ENCODE results near the gene COLGALT1.

The COLGALT1 gene

GRCh38 chr19:17598953-17599352 lies 43.5 kb downstream of the COLGALT1 start:
- no peak for DNase-seq (ENCODE audit: low read depth in 2 of 2)

- DNase-seq (ENCODE audit: low read depth in 2 of 2), result peak; percentile 16 to 27
These were observed 44.3 kb downstream of the COLGALT1 start for GRCh38 chr19:17599780-17600179.

- no peak for DNase-seq (ENCODE audit: low read depth in 2 of 2)
These were observed 46.2 kb downstream of the COLGALT1 start for GRCh38 chr19:17601683-17602082.

GRCh38 chr19:17602217-17602616 lies 46.8 kb downstream of the COLGALT1 start:
- DNase-seq (ENCODE audit: low read depth in 2 of 2), result no peak

- DNase-seq (ENCODE audit: low read depth in 2 of 2), result no peak
These were observed 47.5 kb downstream of the COLGALT1 start for GRCh38 chr19:17602872-17603510.

GRCh38 chr19:17604372-17605025 lies 49.0 kb downstream of the COLGALT1 start:
- no peak for DNase-seq (ENCODE audit: low read depth in 2 of 2)

GRCh38 chr19:17605117-17605516 lies 49.7 kb downstream of the COLGALT1 start:
- no peak for DNase-seq (ENCODE audit: low read depth in 2 of 2)

- peak; percentile 66 to 68 for DNase-seq (ENCODE audit: low read depth in 2 of 2)
These were observed 50.5 kb downstream of the COLGALT1 start for GRCh38 chr19:17605761-17606589.

- no peak for DNase-seq (ENCODE audit: low read depth in 2 of 2)
These were observed 51.2 kb downstream of the COLGALT1 start for GRCh38 chr19:17606590-17607185.

- no peak for DNase-seq (ENCODE audit: low read depth in 2 of 2)
These were observed 52.5 kb downstream of the COLGALT1 start for GRCh38 chr19:17607936-17608335.

- no peak for DNase-seq (ENCODE audit: low read depth in 2 of 2)
These were observed 54.9 kb downstream of the COLGALT1 start for GRCh38 chr19:17610384-17610783.

GRCh38 chr19:17611462-17612244 lies 56.2 kb downstream of the COLGALT1 start:
- no peak for DNase-seq (ENCODE audit: low read depth in 2 of 2)

GRCh38 chr19:17614476-17614875 lies 59.0 kb downstream of the COLGALT1 start:
- DNase-seq (ENCODE audit: low read depth in 2 of 2), result no peak

- DNase-seq (ENCODE audit: low read depth in 2 of 2), result no peak
These were observed 60.6 kb downstream of the COLGALT1 start for GRCh38 chr19:17615889-17616685.

- no peak for DNase-seq (ENCODE audit: low read depth in 2 of 2)
These were observed 61.2 kb downstream of the COLGALT1 start for GRCh38 chr19:17616686-17616960.

GRCh38 chr19:17616961-17617806 lies 61.7 kb downstream of the COLGALT1 start:
- DNase-seq (ENCODE audit: low read depth in 2 of 2), result no peak

- no peak for DNase-seq (ENCODE audit: low read depth in 2 of 2)
These were observed 62.4 kb downstream of the COLGALT1 start for GRCh38 chr19:17617807-17618192.

GRCh38 chr19:17618281-17618903 lies 62.9 kb downstream of the COLGALT1 start:
- DNase-seq (ENCODE audit: low read depth in 2 of 2), result no peak

- DNase-seq (ENCODE audit: low read depth in 2 of 2), result no peak
These were observed 63.5 kb downstream of the COLGALT1 start for GRCh38 chr19:17618936-17619335.

- DNase-seq (ENCODE audit: low read depth in 2 of 2), result no peak
These were observed 65.2 kb downstream of the COLGALT1 start for GRCh38 chr19:17620696-17621095.
